Transverse colon (tissue), 4 donors: ENCODE data around the gene ADGRB3.

Source experiments
- CTCF ChIP-seq, 5 experiments: fragments of 200-600 bp in 3 of 5; fragments of 450-650 bp in 2 of 5; sonication (generic) in 3 of 5; IDR thresholded peaks; 1 replicate in 2 of 5; 2 replicates in 3 of 5; pipeline ENCODE4 v1.5.1; 2016 to 2017; ENCODE audit warnings: antibody characterized with exemption in 5 of 5, inconsistent platforms in 3 of 5, mild to moderate bottlenecking in 2 of 5, moderate library complexity in 1 of 5
- EP300 ChIP-seq: sonication (generic); formaldehyde crosslinking; IDR thresholded peaks from one replicate; pipeline ENCODE4 v1.6.1; 2017; ENCODE audit warnings: antibody characterized with exemption, low read depth
- POLR2A ChIP-seq: fragments of 450-650 bp; IDR thresholded peaks from one replicate; pipeline ENCODE4 v1.6.1; 2016; ENCODE audit warnings: antibody characterized with exemption, mild to moderate bottlenecking, moderate library complexity
- POLR2AphosphoS5 ChIP-seq, 3 donors: sonication (generic); formaldehyde crosslinking; IDR thresholded peaks; one replicate each; pipeline ENCODE4 v1.6.1; 2016; ENCODE audit warnings: antibody characterized with exemption in 3 of 3

DNA sequence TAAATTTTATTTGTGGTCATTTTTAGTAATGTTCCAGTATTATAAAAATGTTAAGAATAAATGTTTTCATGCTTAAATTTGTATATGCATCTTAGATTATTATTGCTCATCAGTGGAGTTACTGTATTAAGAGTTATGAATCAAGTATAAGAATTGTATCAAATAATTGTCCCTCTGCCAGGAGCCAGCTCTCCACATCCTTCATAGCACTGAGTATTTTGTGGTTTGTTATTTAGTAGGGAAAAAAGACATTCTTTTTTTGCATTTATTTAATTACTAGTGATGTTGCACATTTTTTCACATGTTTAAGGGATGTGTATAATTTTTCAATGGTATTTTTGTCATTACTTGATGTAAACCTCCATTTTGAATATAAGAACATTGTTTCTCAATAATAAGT lies 102.0 kb downstream of the ADGRB3 start:
- TF ChIP-seq CTCF (IDR thresholded peaks at IDR 0.05) (no peak), POLR2A (no peak), EP300 (no peak), POLR2AphosphoS5 (IDR thresholded peaks at IDR 0.05) (no peak)
